ENCODE measurements around the gene POTEG.
"Not testable (repeated sequence)": the region's sequence is repeated elsewhere in the genome, so short reads cannot be mapped to it uniquely, and the experiment has no call there.

GRCh38 chr14:19361636-19362253 is 72.4 kb downstream of the POTEG start:
- TF ChIP-seq CTCF (conservative IDR thresholded peaks at IDR 0.05; ENCODE audit: low read depth, low read length); EZH2 (IDR thresholded peaks at IDR 0.05; ENCODE audit: borderline replicate concordance, low read depth, low read length, poor library complexity, severe bottlenecking): not testable (repeated sequence)
